ENCODE measurements around the gene PRSS12. TPM values are rescaled to one million over a fixed set of nuclear protein-coding genes. Genes with fewer than 3 reads are reported as not detected.

PRSS12 gene
- total and polyA plus RNA-seq, 8 donors: 0.45 to 21.7 (median 9.0) TPM

- no peak for DNase-seq
- Histone ChIP-seq H3K27me3 (no peaks in the 10 kb centered on the region), H3K36me3 (no peaks in the 10 kb centered on the region), H3K9me3 (no peaks in the 10 kb centered on the region), H3K27ac (no peak overlapping the region), H3K4me1 (peaks cover 0 to 4% (median 0%) of the 10 kb centered on the region in 4 donors), H3K4me3 (no peak overlapping the region)
- no peak for TF ChIP-seq EP300 (IDR thresholded peaks at IDR 0.05)
- TF ChIP-seq POLR2AphosphoS5 (IDR thresholded peaks at IDR 0.05): no peak
- no peak for TF ChIP-seq CTCF (IDR thresholded peaks at IDR 0.05)
- TF ChIP-seq POLR2A (IDR thresholded peaks at IDR 0.05): no peak
- intact Hi-C loops (cut with DNase I; ENCODE audit: low total_unique reads): no loop called here
- WGBS, 5 donors: 64 to 80% (median 70%) methylated on average over 2 of the region's 2 CpGs
Measured at GRCh38 chr4:118287711-118288451, 64.9 kb downstream of the PRSS12 start.

GRCh38 chr4:118286685-118287084, 66.1 kb downstream of the PRSS12 start:
- DNase-seq: no peak

GRCh38 chr4:118285931-118286330, 66.9 kb downstream of the PRSS12 start:
- Histone ChIP-seq H3K27ac (no peak overlapping the region), H3K36me3 (peaks cover 0 to 11% (median 4%) of the 10 kb centered on the region in 4 donors), H3K4me1 (peaks cover 0 to 20% (median 14%) of the 10 kb centered on the region in 4 donors), H3K4me3 (no peak overlapping the region), H3K27me3 (no peaks in the 10 kb centered on the region), H3K9me3 (no peaks in the 10 kb centered on the region)
- WGBS, 5 donors: 91 to 97% (median 95%) methylated on average over 4 of the region's 4 CpGs
- TF ChIP-seq EP300 (IDR thresholded peaks at IDR 0.05) (no peak), POLR2AphosphoS5 (IDR thresholded peaks at IDR 0.05) (no peak), CTCF (IDR thresholded peaks at IDR 0.05) (no peak), POLR2A (IDR thresholded peaks at IDR 0.05) (no peak)
- DNase-seq: no peak
- intact Hi-C loops (cut with DNase I; ENCODE audit: low total_unique reads): no loop called here

More at GRCh38 chr4:118286685-118287084, 66.1 kb downstream of the PRSS12 start:
- Histone ChIP-seq H3K36me3 (peaks cover 0 to 4% (median 2%) of the 10 kb centered on the region in 4 donors), H3K4me3 (no peak overlapping the region), H3K27ac (no peak overlapping the region), H3K27me3 (no peaks in the 10 kb centered on the region), H3K4me1 (peaks cover 0 to 13% (median 7%) of the 10 kb centered on the region in 4 donors), H3K9me3 (no peaks in the 10 kb centered on the region)
- no peak for TF ChIP-seq POLR2AphosphoS5 (IDR thresholded peaks at IDR 0.05)
- no peak for TF ChIP-seq EP300 (IDR thresholded peaks at IDR 0.05)
- TF ChIP-seq POLR2A (IDR thresholded peaks at IDR 0.05): no peak
- no peak for TF ChIP-seq CTCF (IDR thresholded peaks at IDR 0.05)
- intact Hi-C loops (cut with DNase I; ENCODE audit: low total_unique reads): no loop called here
- WGBS, 5 donors: 81 to 92% (median 84%) methylated on average over 3 of the region's 3 CpGs

GRCh38 chr4:118284169-118284568, 68.6 kb downstream of the PRSS12 start:
- no peaks in the 10 kb centered on the region for H3K27me3 ChIP-seq

More at GRCh38 chr4:118284169-118284568, 68.6 kb downstream of the PRSS12 start:
- no peak for DNase-seq
- H3K27ac ChIP-seq: no peak overlapping the region
- H3K9me3 ChIP-seq: no peaks in the 10 kb centered on the region
- intact Hi-C loops (cut with DNase I; ENCODE audit: low total_unique reads): loop anchor here (5.0 kb wide), 1 partner anchor 68 kb away; the partner anchor contains the start of gene PRSS12
- H3K4me1 ChIP-seq: peaks cover 11 to 34% (median 29%) of the 10 kb centered on the region in 4 donors
- 49 to 71% (median 60%) methylated on average over 3 of the region's 3 CpGs for WGBS, 5 donors
- H3K36me3 ChIP-seq: peaks cover 0 to 25% (median 7%) of the 10 kb centered on the region in 4 donors
- H3K4me3 ChIP-seq: no peak overlapping the region
- TF ChIP-seq POLR2A (IDR thresholded peaks at IDR 0.05) (no peak), CTCF (IDR thresholded peaks at IDR 0.05) (no peak), EP300 (IDR thresholded peaks at IDR 0.05) (no peak), POLR2AphosphoS5 (IDR thresholded peaks at IDR 0.05) (no peak)

Data from stomach (tissue), 9 donors.